Calu3 (cell line): ENCODE results near the gene MAP3K14. TPM values are rescaled to one million over a fixed set of nuclear protein-coding genes. Genes with fewer than 3 reads are reported as not detected.

Experiments used
- Bru-seq: library from RNA; stranded (reverse); fragments of 400-500 nt; gene quantifications from one replicate; lab custom pipeline; 2021; lab: Mats Ljungman, UMichigan
- BruChase-seq, 2 experiments: library from RNA; stranded (reverse); fragments of 400-500 nt; gene quantifications; one replicate each; lab custom pipeline; 2021; lab: Mats Ljungman, UMichigan
- BruUV-seq: library from RNA; stranded (reverse); fragments of 400-500 nt; replicated peaks from 2 replicates; lab custom pipeline; 2021; lab: Mats Ljungman, UMichigan
- CTCF ChIA-PET: fragments of 300-600 bp; sonication (Branson Sonifier 250); formaldehyde crosslinking; loops from one replicate; lab custom pipeline; 2022; ENCODE audit warnings: antibody characterized with exemption; lab: Charles Lee
- DNase-seq: peaks from one replicate; pipeline ENCODE4 v3.0.0; 2022
- H3K27ac Mint-ChIP-seq: one replicate; pipeline ENCODE4 v1.8.0; 2022; ENCODE audit warnings: mixed read lengths; ENCODE audit not compliant: unreplicated experiment
- H3K27me3 Mint-ChIP-seq: one replicate; pipeline ENCODE4 v1.8.0; 2022; ENCODE audit warnings: mixed read lengths; ENCODE audit not compliant: unreplicated experiment
- H3K36me3 Mint-ChIP-seq: one replicate; pipeline ENCODE4 v1.8.0; 2022; ENCODE audit warnings: mild to moderate bottlenecking, moderate library complexity, mixed read lengths; ENCODE audit not compliant: insufficient read depth, unreplicated experiment
- H3K4me1 Mint-ChIP-seq: one replicate; pipeline ENCODE4 v1.8.0; 2022; ENCODE audit warnings: mild to moderate bottlenecking, low read depth, mixed read lengths; ENCODE audit not compliant: unreplicated experiment
- H3K4me3 Mint-ChIP-seq: one replicate; pipeline ENCODE4 v1.8.0; 2022; ENCODE audit warnings: mild to moderate bottlenecking, low read depth, moderate library complexity, mixed read lengths; ENCODE audit not compliant: unreplicated experiment
- H3K9me3 Mint-ChIP-seq: one replicate; pipeline ENCODE4 v1.8.0; 2022; ENCODE audit warnings: low read depth, mixed read lengths; ENCODE audit not compliant: unreplicated experiment
- intact Hi-C: fragments of 100-400 bp; cut with micrococcal nuclease; formaldehyde crosslinking; loops from one replicate; pipeline ENCODE4 v1.10.0; 2022; ENCODE audit not compliant: unreplicated experiment
- long read RNA-seq: library from polyadenylated mRNA; stranded (forward); transcript quantifications from one replicate; pipeline ENCODE4 v2.0.0, GENCODE V29; 2022
- total RNA-seq: library from RNA; stranded (reverse); gene quantifications from 2 replicates; pipeline ENCODE4 v1.2.3, GENCODE V29; 2022
- TF ChIP-seq, protein P1 (sequence below): fragments of 200-600 bp; IDR thresholded peaks from one replicate; pipeline ENCODE4 v1.8.0; 2022; ENCODE audit warnings: antibody characterized with exemption; ENCODE audit not compliant: unreplicated experiment

MAP3K14 gene
- total RNA-seq (26.7 and 33.2 TPM in 2 replicates), Bru-seq, nascent RNA (percentile 92 among the genes with signal in this experiment), BruChase-seq, experiment 1, labeled RNA remaining after a 6-hour chase (percentile 86 among the genes with signal in this experiment), BruChase-seq, experiment 2, labeled RNA remaining after a 2-hour chase (percentile 79 among the genes with signal in this experiment)
- long read RNA-seq, full-length matches to known transcripts: 1 of 14 reads
- long read RNA-seq, partial matches to known transcripts: 3 of 14 reads
- long read RNA-seq, other reads (novel, unspliced or antisense): 10 of 14 reads

GRCh38 chr17:45316434-45317110 lies at the start of gene MAP3K14:
Gene MAP3K14, minus strand, starts transcription at chr17:45317020. Its CDS starts 26,275 bp downstream, at chr17:45290745.
- Mint-ChIP-seq H3K4me3 (peak within 1 kb of the TSS; percentile 88), H3K9me3 (no peaks in the 10 kb centered on the region), H3K27me3 (no peaks in the 10 kb centered on the region), H3K4me1 (peaks cover 85% of the 10 kb centered on the region), H3K36me3 (peaks cover 56% of the 10 kb centered on the region), H3K27ac (peak within 1 kb of the TSS; percentile 95)
- TF ChIP-seq, protein P1, sequence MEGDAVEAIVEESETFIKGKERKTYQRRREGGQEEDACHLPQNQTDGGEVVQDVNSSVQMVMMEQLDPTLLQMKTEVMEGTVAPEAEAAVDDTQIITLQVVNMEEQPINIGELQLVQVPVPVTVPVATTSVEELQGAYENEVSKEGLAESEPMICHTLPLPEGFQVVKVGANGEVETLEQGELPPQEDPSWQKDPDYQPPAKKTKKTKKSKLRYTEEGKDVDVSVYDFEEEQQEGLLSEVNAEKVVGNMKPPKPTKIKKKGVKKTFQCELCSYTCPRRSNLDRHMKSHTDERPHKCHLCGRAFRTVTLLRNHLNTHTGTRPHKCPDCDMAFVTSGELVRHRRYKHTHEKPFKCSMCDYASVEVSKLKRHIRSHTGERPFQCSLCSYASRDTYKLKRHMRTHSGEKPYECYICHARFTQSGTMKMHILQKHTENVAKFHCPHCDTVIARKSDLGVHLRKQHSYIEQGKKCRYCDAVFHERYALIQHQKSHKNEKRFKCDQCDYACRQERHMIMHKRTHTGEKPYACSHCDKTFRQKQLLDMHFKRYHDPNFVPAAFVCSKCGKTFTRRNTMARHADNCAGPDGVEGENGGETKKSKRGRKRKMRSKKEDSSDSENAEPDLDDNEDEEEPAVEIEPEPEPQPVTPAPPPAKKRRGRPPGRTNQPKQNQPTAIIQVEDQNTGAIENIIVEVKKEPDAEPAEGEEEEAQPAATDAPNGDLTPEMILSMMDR: no peak
- CTCF ChIA-PET: interaction anchor here (0.5 to 3.8 kb wide), 18 partner anchors 9 to 525 kb away, joined by 3 to 32 read pairs (median 6); partner anchors contain the start of gene ACBD4
- DNase-seq: peak; percentile 81
- no TSS peak for BruUV-seq
- intact Hi-C loops: no loop called here

GRCh38 chr17:45366049-45366448 lies 49.2 kb upstream of the MAP3K14 start:
- no TSS peak for BruUV-seq
- Mint-ChIP-seq H3K36me3 (peaks cover 7% of the 10 kb centered on the region), H3K27me3 (no peaks in the 10 kb centered on the region), H3K4me1 (peaks cover 17% of the 10 kb centered on the region), H3K27ac (no peak overlapping the region), H3K9me3 (peaks cover 6% of the 10 kb centered on the region), H3K4me3 (no peak overlapping the region)
- intact Hi-C loops: no loop called here
- DNase-seq: no peak
- TF ChIP-seq, protein P1: no peak
- CTCF ChIA-PET: interaction anchor here (0.6 kb wide), 2 partner anchors 46 to 64 kb away, joined by 3 to 6 read pairs; no protein-coding TSS in a partner anchor

- peaks cover 8% of the 10 kb centered on the region for H3K4me1 Mint-ChIP-seq
- no peak overlapping the region for H3K4me3 Mint-ChIP-seq
- TF ChIP-seq, protein P1: no peak
- H3K27me3 Mint-ChIP-seq: no peaks in the 10 kb centered on the region
- H3K36me3 Mint-ChIP-seq: no peaks in the 10 kb centered on the region
- H3K9me3 Mint-ChIP-seq: peaks cover 6% of the 10 kb centered on the region
- CTCF ChIA-PET: interaction anchor here (0.7 to 0.9 kb wide), 2 partner anchors 45 to 48 kb away, joined by 4 read pairs; no protein-coding TSS in a partner anchor
- peak overlapping the region; percentile 19 for H3K27ac Mint-ChIP-seq
- no TSS peak for BruUV-seq
- DNase-seq: no peak
- intact Hi-C loops: no loop called here
Observed at GRCh38 chr17:45364531-45365390, 47.9 kb upstream of the MAP3K14 start.

DNA sequence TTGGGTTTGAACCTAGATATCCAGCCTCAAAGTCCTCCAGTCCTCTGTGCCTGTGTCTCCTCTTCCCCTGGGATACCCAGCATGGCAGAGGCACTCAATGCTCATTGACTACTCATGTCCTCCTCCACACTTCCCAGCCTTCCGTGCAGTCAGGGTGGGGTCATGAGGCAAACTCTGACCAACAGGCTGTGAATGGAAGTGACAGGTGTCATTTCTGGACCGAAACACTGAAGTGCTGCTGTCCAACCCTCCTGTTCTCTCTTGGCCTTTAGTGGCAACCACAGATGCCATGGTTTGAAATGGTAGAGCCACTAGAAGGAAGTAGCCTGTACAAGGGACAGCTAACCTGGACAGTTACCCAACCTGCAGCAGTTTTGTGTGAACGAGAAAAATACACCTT lies 46.7 kb upstream of the MAP3K14 start:
- Mint-ChIP-seq H3K4me3 (no peak overlapping the region), H3K9me3 (peaks cover 6% of the 10 kb centered on the region), H3K4me1 (no peaks in the 10 kb centered on the region), H3K36me3 (no peaks in the 10 kb centered on the region), H3K27me3 (no peaks in the 10 kb centered on the region), H3K27ac (no peak overlapping the region)
- CTCF ChIA-PET: no interaction called here
- intact Hi-C loops: no loop called here
- no TSS peak for BruUV-seq
- TF ChIP-seq, protein P1: no peak
- DNase-seq: no peak
